Measurements from ENCODE around the gene ATL2. TPM values are rescaled to one million over a fixed set of nuclear protein-coding genes. Genes with fewer than 3 reads are reported as not detected.
A peak's percentile ranks its signal among the peaks of the same experiment; 100 is the strongest.

Gene ATL2
- polyA plus RNA-seq, 3 donors = 7.8 to 28.3 (median 10.8) TPM

- Mint-ChIP-seq H3K27ac (peak overlapping the region in 1 of 7 donors; percentile 55), H3K9me3 (peaks cover 6 to 20% (median 13%) of the 10 kb centered on the region in 7 donors), H3K27me3 (ENCODE audit: low read depth in 3 of 3) (no peaks in the 10 kb centered on the region), H3K36me3 (peaks cover 24 to 48% of the 10 kb centered on the region in 2 donors), H3K4me3 (no peak overlapping the region), H3K4me1 (peaks cover 8% of the 10 kb centered on the region)
- no peak for TF ChIP-seq CTCF (IDR thresholded peaks at IDR 0.05)
- Histone ChIP-seq H3K79me2 (ENCODE audit: insufficient read depth, low read length) (peaks cover 11% of the 10 kb centered on the region), H3K27ac (ENCODE audit: low read depth in 1 of 2, low read length in 2 of 2) (no peak overlapping the region), H2AFZ (ENCODE audit: insufficient read depth, low read depth, low read length, poor library complexity, severe bottlenecking) (no peak overlapping the region), H3K4me2 (replicated peaks; ENCODE audit: extremely low read depth, low read length, poor library complexity, severe bottlenecking) (no peak overlapping the region), H4K20me1 (ENCODE audit: insufficient read depth, low read length) (no peaks in the 10 kb centered on the region), H3K4me3 (replicated peaks in 1 of 3; ENCODE audit: low read depth in 2 of 3, low read length in 3 of 3) (no peak overlapping the region), H3K9me3 (replicated peaks in 1 of 2; ENCODE audit: control insufficient read depth in 1 of 2, insufficient read depth in 1 of 2, low read length in 2 of 2) (peaks cover 8 to 12% of the 10 kb centered on the region in 2 donors), H3K9ac (ENCODE audit: insufficient read depth, low read length, poor library complexity, severe bottlenecking) (no peak overlapping the region), H3K27me3 (ENCODE audit: control insufficient read depth in 2 of 2, insufficient read depth in 2 of 2, low read length in 2 of 2) (no peaks in the 10 kb centered on the region), H3K36me3 (replicated peaks in 1 of 2; ENCODE audit: control insufficient read depth in 1 of 2, insufficient read depth in 2 of 2, low read length in 2 of 2) (peaks cover 1 to 31% of the 10 kb centered on the region in 2 donors), H3K4me1 (ENCODE audit: control insufficient read depth in 1 of 2, insufficient read depth in 2 of 2, low read length in 2 of 2) (no peaks in the 10 kb centered on the region)
- intact Hi-C loops (cut with micrococcal nuclease) = no loop called here
- no peak for DNase-seq
- WGBS (ENCODE audit: insufficient coverage) = no CpG with 5 or more reads among the region's 9 CpGs
Measured at GRCh38 chr2:38327580-38327979, 49.5 kb downstream of the ATL2 start.

- 89% methylated on average over 3 of the region's 6 CpGs for WGBS (ENCODE audit: insufficient coverage)
- peaks cover 11% of the 10 kb centered on the region for H3K79me2 ChIP-seq (ENCODE audit: insufficient read depth, low read length)
- no peaks in the 10 kb centered on the region for H3K9me3 ChIP-seq (replicated peaks in 1 of 2; ENCODE audit: control insufficient read depth in 1 of 2, insufficient read depth in 1 of 2, low read length in 2 of 2)
- H3K4me2 ChIP-seq (replicated peaks; ENCODE audit: extremely low read depth, low read length, poor library complexity, severe bottlenecking) = no peak overlapping the region
- intact Hi-C loops (cut with micrococcal nuclease) = no loop called here
- no peak overlapping the region for H2AFZ ChIP-seq (ENCODE audit: insufficient read depth, low read depth, low read length, poor library complexity, severe bottlenecking)
- no peak overlapping the region for H3K4me3 ChIP-seq (replicated peaks in 1 of 3; ENCODE audit: low read depth in 2 of 3, low read length in 3 of 3)
- DNase-seq = no peak
- H3K9me3 Mint-ChIP-seq = peaks cover 0 to under 1% (median 0%) of the 10 kb centered on the region in 7 donors
- H3K27me3 ChIP-seq (ENCODE audit: control insufficient read depth in 2 of 2, insufficient read depth in 2 of 2, low read length in 2 of 2) = no peaks in the 10 kb centered on the region
- H3K27ac Mint-ChIP-seq = no peak overlapping the region
- H3K9ac ChIP-seq (ENCODE audit: insufficient read depth, low read length, poor library complexity, severe bottlenecking) = no peak overlapping the region
- H3K4me3 Mint-ChIP-seq = no peak overlapping the region
- H3K27me3 Mint-ChIP-seq (ENCODE audit: low read depth in 3 of 3) = no peaks in the 10 kb centered on the region
- H3K36me3 ChIP-seq (replicated peaks in 1 of 2; ENCODE audit: control insufficient read depth in 1 of 2, insufficient read depth in 2 of 2, low read length in 2 of 2) = peaks cover 6 to 24% of the 10 kb centered on the region in 2 donors
- no peaks in the 10 kb centered on the region for H4K20me1 ChIP-seq (ENCODE audit: insufficient read depth, low read length)
- H3K4me1 Mint-ChIP-seq = peaks cover 8% of the 10 kb centered on the region
- H3K27ac ChIP-seq (ENCODE audit: low read depth in 1 of 2, low read length in 2 of 2) = no peak overlapping the region
- peaks cover 35 to 44% of the 10 kb centered on the region in 2 donors for H3K36me3 Mint-ChIP-seq
- TF ChIP-seq CTCF (IDR thresholded peaks at IDR 0.05) = no peak
- H3K4me1 ChIP-seq (ENCODE audit: control insufficient read depth in 1 of 2, insufficient read depth in 2 of 2, low read length in 2 of 2) = no peaks in the 10 kb centered on the region
Measured at GRCh38 chr2:38323623-38324022, 53.5 kb downstream of the ATL2 start.
